Measurements from ENCODE around the gene RANGAP1. TPM values are rescaled to one million over a fixed set of nuclear protein-coding genes. Genes with fewer than 3 reads are reported as not detected.

The RANGAP1 gene
- total and polyA plus RNA-seq, 2 of the 8 experiments (the other 6 are each of a cell fraction or from before 2014, with no cell fraction given) = 121 to 171 TPM

GRCh38 chr22:41237707-41238569 lies 48.0 kb downstream of the RANGAP1 start (continued):
- TF ChIP-seq POLR2AphosphoS5 (IDR thresholded peaks at IDR 0.05; ENCODE audit: low read depth, low read length) = no peak
- TF ChIP-seq SIX5 (IDR thresholded peaks at IDR 0.05; ENCODE audit: low read depth, low read length) = no peak
- TF ChIP-seq GTF2F1 (IDR thresholded peaks at IDR 0.05; ENCODE audit: borderline replicate concordance, low read depth, low read length) = no peak
- no peak for TF ChIP-seq EP300 (IDR thresholded peaks at IDR 0.05; ENCODE audit: borderline replicate concordance in 1 of 2, low read depth in 2 of 2, low read length in 2 of 2)
- no peak for TF ChIP-seq JUN (IDR thresholded peaks at IDR 0.05; ENCODE audit: low read depth, low read length)
- no peak for TF ChIP-seq CBX5 (IDR thresholded peaks at IDR 0.05; ENCODE audit: low read depth, low read length)
- peak; percentile 9; the same call in 1 of the 2 replicates for TF ChIP-seq BACH1 (IDR thresholded peaks at IDR 0.05; ENCODE audit: low read length)
- TF ChIP-seq HDAC6 (IDR thresholded peaks at IDR 0.05; ENCODE audit: low read depth, low read length) = no peak
- TF ChIP-seq E2F6 (IDR thresholded peaks at IDR 0.05) = no peak
- 0 out of 2 replicates have a peak, but pooled peaks have one; percentile 23 for TF ChIP-seq TAF1 (IDR thresholded peaks at IDR 0.05; ENCODE audit: low read depth, low read length)
- TF ChIP-seq ZNF274 (IDR thresholded peaks at IDR 0.05; ENCODE audit: borderline replicate concordance, extremely low read depth, low read length) = no peak
- no peak for TF ChIP-seq TEAD4 (IDR thresholded peaks at IDR 0.05; ENCODE audit: low read depth, low read length)
- peak; percentile 43; the same call in 1 of the 2 replicates for TF ChIP-seq RBBP5 (IDR thresholded peaks at IDR 0.05; ENCODE audit: borderline replicate concordance, low read depth, low read length)
- TF ChIP-seq RFX5 (IDR thresholded peaks at IDR 0.05; ENCODE audit: borderline replicate concordance, low read depth, low read length) = no peak
- peak; percentile 78 to 86 for TF ChIP-seq RAD21 (IDR thresholded peaks at IDR 0.05 in 1 of 2, conservative IDR thresholded peaks at IDR 0.05 in 1 of 2; ENCODE audit: low read depth in 2 of 2, low read length in 2 of 2)
- TF ChIP-seq ATF2 (IDR thresholded peaks at IDR 0.05; ENCODE audit: low read length) = no peak
- TF ChIP-seq YY1 (IDR thresholded peaks at IDR 0.05; ENCODE audit: low read depth, low read length) = peak; percentile 50; the same call in 1 of the 2 replicates
- TF ChIP-seq USF2 (IDR thresholded peaks at IDR 0.05; ENCODE audit: low read length) = no peak
- no peak for TF ChIP-seq POU5F1 (IDR thresholded peaks at IDR 0.05; ENCODE audit: low read depth, low read length)
- TF ChIP-seq EZH2 (IDR thresholded peaks at IDR 0.05; ENCODE audit: low read depth, low read length, severe bottlenecking) = no peak
